H1 (cell line): ENCODE results near the gene ATPAF2.

Experiments used
- CHD2 ChIP-seq: IDR thresholded peaks from 2 replicates; pipeline ENCODE4 v1.6.1; 2012; ENCODE audit warnings: low read length, improper control_type of control experiment
- EP300 ChIP-seq, 2 experiments: IDR thresholded peaks; 1 replicate in 1 of 2; 2 replicates in 1 of 2; pipeline ENCODE4 v1.6.1; 2011 to 2012; ENCODE audit warnings: low read depth in 2 of 2, low read length in 2 of 2, mild to moderate bottlenecking in 2 of 2, borderline replicate concordance in 1 of 2, inconsistent platforms in 1 of 2, moderate library complexity in 1 of 2
- TF ChIP-seq, protein P1 (sequence below), 3 experiments: IDR thresholded peaks; 1 replicate in 2 of 3; 2 replicates in 1 of 3; pipeline versions ENCODE4 v1.5.1 to v1.6.1; 2011; ENCODE audit warnings: low read length in 3 of 3, mild to moderate bottlenecking in 3 of 3, inconsistent platforms in 2 of 3, low read depth in 1 of 3, moderate library complexity in 1 of 3; ENCODE audit not compliant: insufficient read depth in 1 of 3; ENCODE audit errors: control extremely low read depth in 1 of 3

DNA sequence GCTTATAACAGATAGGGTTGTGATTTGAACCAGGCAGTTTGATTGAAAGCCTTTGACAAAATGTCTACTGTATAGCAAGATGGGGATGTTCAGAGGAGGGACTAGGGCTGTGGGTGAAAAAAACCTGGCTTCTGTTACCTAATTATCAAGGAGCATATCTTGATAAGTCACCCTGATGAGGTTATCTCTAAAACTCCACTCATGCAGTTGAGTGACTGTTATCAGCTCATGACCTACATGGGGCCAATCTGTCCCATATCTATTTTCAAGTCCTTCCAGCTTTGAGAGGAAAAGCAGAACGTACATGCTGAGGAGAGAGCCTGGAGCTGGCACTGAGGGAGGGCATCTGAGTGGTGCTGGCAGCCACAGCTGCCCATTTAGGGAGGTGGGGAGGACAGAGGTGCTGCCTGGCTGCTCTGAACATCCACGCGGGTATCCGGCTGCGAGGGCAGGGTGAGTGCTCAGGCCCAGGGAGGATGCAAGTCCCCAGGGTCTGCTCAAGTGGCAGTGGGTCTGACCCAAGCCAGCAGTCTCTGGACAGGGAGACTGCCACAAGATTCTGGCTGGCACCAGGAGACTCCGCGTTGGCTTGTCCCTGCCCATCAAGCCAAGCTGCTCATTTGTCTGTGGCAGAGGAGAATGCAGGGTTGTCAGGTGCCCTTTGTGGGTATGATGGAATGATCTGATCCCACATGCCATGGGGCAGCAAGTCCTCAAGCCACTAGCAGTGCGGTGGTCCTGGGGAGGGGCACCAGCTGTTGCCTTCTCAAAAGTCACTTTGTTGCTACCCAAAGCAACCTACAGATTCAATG, 29.2 kb downstream of the ATPAF2 start:
- TF ChIP-seq, protein P1, sequence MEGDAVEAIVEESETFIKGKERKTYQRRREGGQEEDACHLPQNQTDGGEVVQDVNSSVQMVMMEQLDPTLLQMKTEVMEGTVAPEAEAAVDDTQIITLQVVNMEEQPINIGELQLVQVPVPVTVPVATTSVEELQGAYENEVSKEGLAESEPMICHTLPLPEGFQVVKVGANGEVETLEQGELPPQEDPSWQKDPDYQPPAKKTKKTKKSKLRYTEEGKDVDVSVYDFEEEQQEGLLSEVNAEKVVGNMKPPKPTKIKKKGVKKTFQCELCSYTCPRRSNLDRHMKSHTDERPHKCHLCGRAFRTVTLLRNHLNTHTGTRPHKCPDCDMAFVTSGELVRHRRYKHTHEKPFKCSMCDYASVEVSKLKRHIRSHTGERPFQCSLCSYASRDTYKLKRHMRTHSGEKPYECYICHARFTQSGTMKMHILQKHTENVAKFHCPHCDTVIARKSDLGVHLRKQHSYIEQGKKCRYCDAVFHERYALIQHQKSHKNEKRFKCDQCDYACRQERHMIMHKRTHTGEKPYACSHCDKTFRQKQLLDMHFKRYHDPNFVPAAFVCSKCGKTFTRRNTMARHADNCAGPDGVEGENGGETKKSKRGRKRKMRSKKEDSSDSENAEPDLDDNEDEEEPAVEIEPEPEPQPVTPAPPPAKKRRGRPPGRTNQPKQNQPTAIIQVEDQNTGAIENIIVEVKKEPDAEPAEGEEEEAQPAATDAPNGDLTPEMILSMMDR (IDR thresholded peaks at IDR 0.05; ENCODE audit: control extremely low read depth in 1 of 3, insufficient read depth in 1 of 3, low read depth in 1 of 3, low read length in 3 of 3), result no peak
- TF ChIP-seq CHD2 (no peak), EP300 (IDR thresholded peaks at IDR 0.05; ENCODE audit: borderline replicate concordance in 1 of 2, low read depth in 2 of 2, low read length in 2 of 2) (no peak)
